Stimulated activated naive CD4-positive, alpha-beta T cell (primary cell): ENCODE results near the gene PLA2G1B.

ENCODE experiments used
- DNase-seq, 6 experiments: peaks; one replicate each; lab custom pipeline; 2025; lab: John Stamatoyannopoulos, UW

Gene PLA2G1B

GRCh38 chr12:120324841-120325417 is 2.6 kb downstream of the PLA2G1B start:
- DNase-seq = no peak

GRCh38 chr12:120323772-120324171 is 3.8 kb downstream of the PLA2G1B start:
- no peak for DNase-seq

- no peak for DNase-seq
Observed at GRCh38 chr12:120321382-120322202, 6.0 kb downstream of the PLA2G1B start.

- peak; percentile 98 to 100 (median 100) for DNase-seq
Observed at GRCh38 chr12:120317224-120318105, 10.1 kb downstream of the PLA2G1B start.

DNA sequence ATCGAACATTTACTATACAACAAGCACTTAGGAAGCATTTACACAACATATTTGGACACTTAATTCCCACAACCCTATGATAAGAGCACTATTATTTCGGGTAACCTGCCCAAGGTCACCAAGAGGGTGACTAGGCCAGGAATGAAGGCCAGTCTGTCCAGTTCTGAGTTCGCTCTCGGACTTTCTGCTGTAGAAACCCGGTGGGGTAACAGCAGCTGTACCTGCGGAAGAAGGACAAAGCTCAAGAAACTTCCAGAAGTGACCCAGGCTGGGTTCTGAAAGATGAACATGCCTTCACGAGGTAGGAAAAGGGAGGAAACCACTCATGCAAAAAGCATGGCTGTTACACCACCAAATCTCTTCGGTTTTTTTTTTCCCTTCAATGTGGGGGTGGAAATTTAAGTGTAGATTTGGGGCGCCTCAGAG is 10.8 kb downstream of the PLA2G1B start:
- DNase-seq = no peak

DNA sequence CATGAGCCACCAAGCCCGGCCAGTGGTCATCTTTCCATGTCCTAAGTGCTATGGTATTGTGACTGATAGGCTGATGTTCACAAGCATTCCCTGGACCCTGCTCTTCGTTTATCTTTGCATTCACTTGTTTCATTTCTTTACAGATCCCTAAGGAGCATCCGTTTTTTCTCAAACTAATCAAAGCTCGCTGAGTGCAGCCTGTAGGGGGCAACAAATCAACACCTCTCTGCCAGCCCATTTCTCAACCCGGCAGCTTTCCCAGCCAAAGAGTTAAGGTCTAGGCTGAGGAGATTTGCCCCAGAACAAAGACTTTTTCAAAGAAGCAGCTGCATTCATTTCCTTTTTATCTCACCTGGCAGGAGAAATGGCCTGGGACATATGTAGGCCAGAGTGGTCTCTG is 13.4 kb downstream of the PLA2G1B start:
- no peak for DNase-seq

DNA sequence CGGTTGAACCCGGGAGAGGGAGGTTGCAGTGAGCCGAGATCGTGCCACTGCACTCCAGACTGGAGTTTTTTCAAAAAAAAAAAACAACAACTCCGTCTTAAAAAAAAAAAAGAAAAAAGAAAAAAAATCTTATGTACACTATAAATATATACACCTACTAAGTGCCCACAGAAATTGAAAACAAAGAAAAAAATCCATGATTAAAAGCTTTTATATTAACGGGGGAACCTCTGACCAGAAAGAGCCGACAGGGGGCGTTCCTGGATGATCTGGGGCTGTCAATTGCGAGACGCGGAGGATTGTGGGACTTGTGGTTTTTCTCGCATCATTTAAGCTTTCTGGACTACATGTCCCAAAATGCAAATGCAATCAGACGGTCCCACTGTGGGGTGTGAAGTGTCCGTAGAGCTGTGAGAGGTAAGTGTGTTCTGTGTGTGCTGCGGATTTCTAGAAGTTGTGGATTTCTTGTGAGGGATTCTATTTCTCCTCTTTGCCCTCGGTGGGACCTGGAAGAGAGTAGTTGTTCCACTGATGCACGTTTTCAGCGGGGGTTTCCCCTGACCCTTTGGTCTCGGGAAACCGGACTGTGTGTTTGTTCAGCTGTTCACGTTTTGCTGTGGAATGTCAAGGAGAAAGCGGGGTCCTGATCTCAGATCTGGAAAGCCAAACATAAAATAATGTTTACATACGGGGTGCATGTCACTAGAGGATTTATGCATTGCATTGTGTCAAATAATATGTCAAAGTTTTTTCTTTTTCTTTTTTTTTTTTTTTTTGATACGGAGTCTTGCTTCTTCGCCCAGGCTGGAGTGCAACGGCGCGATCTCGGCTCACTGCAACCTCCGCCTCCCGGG is 25.4 kb downstream of the PLA2G1B start, which contains the start of gene SIRT4:
Gene SIRT4, plus strand, starts transcription at position 360 of the 854 bp plus-strand sequence. CDS start 1,241 bp downstream, outside the sequence.
- DNase-seq = peak; percentile 74 to 88 (median 82)

GRCh38 chr12:120292661-120293531 is 34.7 kb downstream of the PLA2G1B start, which contains the start of gene RNU4-1:
TSS of gene RNU4-1 (minus strand) at chr12:120293237.
- peak; percentile 65 to 96 (median 82) for DNase-seq

- DNase-seq = peak in 1 of 6 experiments; percentile 61
Observed at GRCh38 chr12:120292411-120292660, 35.2 kb downstream of the PLA2G1B start.

DNA sequence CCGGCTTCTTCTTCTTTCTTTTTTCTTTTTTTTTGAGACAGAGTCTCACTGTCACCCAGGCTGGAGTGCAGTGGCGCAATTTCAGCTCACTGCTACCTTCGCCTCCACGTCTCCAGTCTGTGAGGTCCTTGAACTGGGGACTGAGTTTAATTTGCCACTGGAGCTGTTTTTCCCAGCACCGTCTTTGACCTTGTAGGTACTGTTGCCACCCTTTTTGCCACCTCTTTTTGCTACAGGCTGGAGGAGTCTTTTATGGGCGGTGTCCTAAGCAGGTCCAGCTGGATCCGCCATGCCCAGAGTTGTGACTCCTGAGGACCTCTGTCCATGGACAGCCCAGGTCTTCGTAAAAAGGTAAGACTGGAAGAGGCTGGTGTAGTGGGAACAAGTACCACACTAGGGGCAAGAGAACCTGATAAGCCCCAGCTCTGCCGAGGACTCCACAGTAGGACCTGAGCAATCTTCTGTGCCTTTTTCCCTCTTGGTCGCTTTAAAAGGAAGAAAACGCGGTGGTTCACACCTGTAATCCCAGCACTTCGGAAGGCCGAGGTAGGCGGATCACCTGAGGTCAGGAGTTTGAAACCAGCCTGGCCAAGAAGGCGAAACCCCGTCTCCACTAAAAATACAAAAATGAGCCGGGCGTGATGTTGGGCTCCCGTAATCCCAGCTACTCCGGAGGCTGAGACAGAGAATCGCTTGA is 36.8 kb downstream of the PLA2G1B start:
- DNase-seq = peak in 2 of 6 experiments; percentile 17 to 27

DNA sequence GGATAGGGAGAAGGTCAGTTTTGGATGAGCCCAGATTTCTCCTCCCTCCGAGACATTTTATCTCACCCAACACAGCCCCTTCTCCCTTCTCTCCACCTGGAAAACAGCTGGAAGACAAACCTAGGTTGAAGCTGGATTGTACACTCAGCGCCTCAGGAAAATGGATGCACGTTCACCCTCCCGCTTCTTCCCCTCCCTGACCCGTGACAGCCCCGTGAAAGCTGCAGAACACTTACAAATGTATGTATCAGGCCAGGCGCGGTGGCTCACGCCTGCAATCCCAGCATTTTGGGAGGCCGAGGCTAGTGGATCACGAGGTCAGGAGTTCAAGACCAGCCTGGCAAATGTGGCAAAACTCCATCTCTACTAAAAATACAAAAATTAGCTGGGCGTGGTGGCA is 40.1 kb downstream of the PLA2G1B start:
- DNase-seq = no peak

GRCh38 chr12:120286768-120287490 is 40.6 kb downstream of the PLA2G1B start:
- no peak for DNase-seq

- DNase-seq = no peak
Observed at GRCh38 chr12:120284381-120284780, 43.2 kb downstream of the PLA2G1B start.

- no peak for DNase-seq
Observed at GRCh38 chr12:120283318-120283717, 44.3 kb downstream of the PLA2G1B start.

DNA sequence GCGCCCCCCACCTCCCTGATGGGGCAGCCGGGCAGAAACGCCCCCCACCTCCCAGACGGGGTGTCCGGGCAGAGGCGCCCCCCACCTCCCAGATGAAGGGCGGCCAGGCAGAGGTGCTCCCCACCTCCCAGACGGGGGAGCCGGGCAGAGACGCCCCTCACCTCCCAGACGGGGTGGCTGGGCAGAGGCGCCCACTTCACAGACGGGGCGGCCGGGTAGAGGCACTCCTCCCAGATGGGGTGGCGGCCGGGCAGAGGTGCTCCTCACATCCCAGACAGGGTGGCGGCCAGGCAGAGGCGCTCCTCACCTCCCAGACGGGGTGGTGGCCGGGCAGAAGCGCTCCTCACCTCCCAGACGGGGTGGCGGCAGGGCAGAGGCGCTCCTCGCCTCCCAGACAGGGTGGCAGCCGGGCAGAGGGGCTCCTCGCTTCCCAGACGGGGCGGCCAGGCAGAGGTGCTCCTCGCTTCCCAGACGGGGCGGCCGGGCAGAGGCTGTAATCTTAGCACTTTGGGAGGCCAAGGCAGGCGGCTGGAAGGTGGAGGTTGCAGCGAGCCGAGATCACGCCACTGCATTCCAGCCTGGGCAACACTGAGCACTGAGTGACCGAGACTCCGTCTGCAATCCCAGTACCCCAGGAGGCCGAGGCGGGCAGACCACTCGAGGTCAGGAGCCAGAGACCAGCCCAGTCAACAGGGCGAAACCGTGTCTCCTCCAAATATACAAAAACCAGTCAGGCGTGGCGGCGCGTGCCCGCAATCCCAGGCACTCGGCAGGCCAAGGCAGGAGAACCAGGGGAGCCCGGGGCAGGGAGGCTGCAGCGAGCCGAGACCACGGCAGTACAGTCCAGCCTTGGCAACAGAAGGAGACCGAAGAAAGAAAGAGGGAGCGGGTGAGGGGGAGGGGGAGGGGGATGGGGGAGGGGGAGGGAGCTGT is 49.2 kb downstream of the PLA2G1B start:
- no peak for DNase-seq

- DNase-seq = no peak
Observed at GRCh38 chr12:120276734-120277133, 50.8 kb downstream of the PLA2G1B start.
